Type B pancreatic cell (in vitro differentiated cells): ENCODE data around the gene FNDC3A. TPM values are rescaled to one million over a fixed set of nuclear protein-coding genes. Genes with fewer than 3 reads are reported as not detected.

Experiments
- DNase-seq: peaks from one replicate; pipeline ENCODE4 v3.0.0; 2021; ENCODE audit warnings: mixed read lengths; ENCODE audit not compliant: unreplicated experiment; ENCODE audit errors: extremely low spot score
- H3K27ac Mint-ChIP-seq: 2 replicates; pipeline ENCODE4 v1.8.0; 2021; ENCODE audit warnings: mild to moderate bottlenecking, mixed read lengths
- H3K27me3 Mint-ChIP-seq: 2 replicates; pipeline ENCODE4 v1.8.0; 2021; ENCODE audit warnings: mixed read lengths
- H3K36me3 Mint-ChIP-seq: 2 replicates; pipeline ENCODE4 v1.8.0; 2021; ENCODE audit warnings: mixed read lengths
- H3K4me1 Mint-ChIP-seq: one replicate; pipeline ENCODE4 v1.8.0; 2021; ENCODE audit warnings: mixed read lengths; ENCODE audit not compliant: unreplicated experiment
- H3K4me3 Mint-ChIP-seq: 2 replicates; pipeline ENCODE4 v1.8.0; 2021; ENCODE audit warnings: mild to moderate bottlenecking, mixed read lengths
- H3K9me3 Mint-ChIP-seq: 2 replicates; pipeline ENCODE4 v1.8.0; 2021; ENCODE audit warnings: mixed read lengths
- CTCF ChIP-seq: fragments of 200-600 bp; sonication (generic); conservative IDR thresholded peaks from 2 replicates; pipeline ENCODE4 v1.5.0; 2021; ENCODE audit warnings: antibody characterized with exemption, mild to moderate bottlenecking
- total RNA-seq: library from RNA; stranded (reverse); gene quantifications from 2 replicates; pipeline ENCODE4 v1.2.1, GENCODE V29; 2021; ENCODE audit warnings: low replicate concordance

FNDC3A gene
- total RNA-seq, 1 donor from 2014 or later: 65.7 TPM

GRCh38 chr13:49022472-49023144 is 46.9 kb downstream of the FNDC3A start:
- H3K9me3 Mint-ChIP-seq: peaks cover 4% of the 10 kb centered on the region
- TF ChIP-seq CTCF: no peak
- no peak overlapping the region for H3K4me3 Mint-ChIP-seq
- H3K27ac Mint-ChIP-seq: no peak overlapping the region
- no peaks in the 10 kb centered on the region for H3K4me1 Mint-ChIP-seq
- H3K36me3 Mint-ChIP-seq: peaks cover 12% of the 10 kb centered on the region
- H3K27me3 Mint-ChIP-seq: no peaks in the 10 kb centered on the region
- DNase-seq: no peak

- no peak for DNase-seq
- H3K27me3 Mint-ChIP-seq: no peaks in the 10 kb centered on the region
- TF ChIP-seq CTCF: no peak
- H3K4me3 Mint-ChIP-seq: no peak overlapping the region
- H3K27ac Mint-ChIP-seq: no peak overlapping the region
- peaks cover 15% of the 10 kb centered on the region for H3K36me3 Mint-ChIP-seq
- H3K4me1 Mint-ChIP-seq: no peaks in the 10 kb centered on the region
- H3K9me3 Mint-ChIP-seq: peaks cover 4% of the 10 kb centered on the region
Observed at GRCh38 chr13:49023431-49023830, 47.7 kb downstream of the FNDC3A start.

GRCh38 chr13:49026851-49027250 is 51.1 kb downstream of the FNDC3A start:
- no peaks in the 10 kb centered on the region for H3K9me3 Mint-ChIP-seq
- no peak for DNase-seq
- no peak for TF ChIP-seq CTCF
- H3K4me3 Mint-ChIP-seq: no peak overlapping the region
- H3K36me3 Mint-ChIP-seq: peaks cover 24% of the 10 kb centered on the region
- no peaks in the 10 kb centered on the region for H3K27me3 Mint-ChIP-seq
- no peaks in the 10 kb centered on the region for H3K4me1 Mint-ChIP-seq
- H3K27ac Mint-ChIP-seq: no peak overlapping the region

GRCh38 chr13:49029570-49029969 is 53.9 kb downstream of the FNDC3A start:
- Mint-ChIP-seq H3K4me1 (no peaks in the 10 kb centered on the region), H3K9me3 (no peaks in the 10 kb centered on the region), H3K36me3 (peaks cover 19% of the 10 kb centered on the region), H3K27ac (no peak overlapping the region), H3K27me3 (no peaks in the 10 kb centered on the region), H3K4me3 (no peak overlapping the region)
- no peak for TF ChIP-seq CTCF
- no peak for DNase-seq

GRCh38 chr13:49030213-49030612 is 54.5 kb downstream of the FNDC3A start:
- H3K27ac Mint-ChIP-seq: no peak overlapping the region
- peaks cover 19% of the 10 kb centered on the region for H3K36me3 Mint-ChIP-seq
- no peaks in the 10 kb centered on the region for H3K27me3 Mint-ChIP-seq
- DNase-seq: no peak
- no peaks in the 10 kb centered on the region for H3K9me3 Mint-ChIP-seq
- no peak overlapping the region for H3K4me3 Mint-ChIP-seq
- no peaks in the 10 kb centered on the region for H3K4me1 Mint-ChIP-seq
- TF ChIP-seq CTCF: no peak
